Measurements from ENCODE around the gene PSME3IP1. TPM values are rescaled to one million over a fixed set of nuclear protein-coding genes. Genes with fewer than 3 reads are reported as not detected.
A peak's percentile ranks its signal among the peaks of the same experiment; 100 is the strongest.

PSME3IP1 gene
- polyA plus RNA-seq, 3 donors: 75.4 to 133 (median 78.6) TPM

DNA sequence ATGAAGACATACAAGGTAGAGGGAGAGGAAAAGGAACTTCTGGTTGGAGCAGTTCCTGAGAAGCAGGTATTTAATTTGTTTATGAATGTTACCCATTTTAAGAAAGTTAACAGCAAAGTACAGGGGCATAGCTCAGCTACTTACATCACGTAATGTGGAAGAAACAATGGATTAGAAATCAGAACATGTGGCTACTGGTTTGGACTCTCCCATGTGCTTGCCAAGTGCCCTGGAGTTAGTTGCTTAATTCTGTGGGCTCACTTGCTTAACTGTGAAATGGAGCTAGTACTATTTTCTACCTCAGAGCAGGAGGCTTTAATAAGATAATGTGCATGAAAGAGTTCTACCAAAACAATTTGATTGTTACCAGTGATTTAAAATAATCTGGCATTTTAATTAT, 27.6 kb upstream of the PSME3IP1 start:
- intact Hi-C loops (cut with micrococcal nuclease): no loop called here
- Histone ChIP-seq H3K27me3 (ENCODE audit: control insufficient read depth in 2 of 2, insufficient read depth in 2 of 2, low read length in 2 of 2) (no peaks in the 10 kb centered on the region), H3K36me3 (replicated peaks in 1 of 2; ENCODE audit: control insufficient read depth in 1 of 2, insufficient read depth in 2 of 2, low read length in 2 of 2) (peaks cover 86 to 99% of the 10 kb centered on the region in 2 donors), H3K27ac (ENCODE audit: low read depth in 1 of 2, low read length in 2 of 2) (no peak overlapping the region), H3K9me3 (replicated peaks in 1 of 2; ENCODE audit: control insufficient read depth in 1 of 2, insufficient read depth in 1 of 2, low read length in 2 of 2) (peaks cover 7 to 22% of the 10 kb centered on the region in 2 donors), H3K4me2 (replicated peaks; ENCODE audit: extremely low read depth, low read length, poor library complexity, severe bottlenecking) (no peak overlapping the region), H4K20me1 (ENCODE audit: insufficient read depth, low read length) (no peaks in the 10 kb centered on the region), H3K4me3 (replicated peaks in 1 of 3; ENCODE audit: low read depth in 2 of 3, low read length in 3 of 3) (no peak overlapping the region), H3K4me1 (ENCODE audit: control insufficient read depth in 1 of 2, insufficient read depth in 2 of 2, low read length in 2 of 2) (no peaks in the 10 kb centered on the region), H3K9ac (ENCODE audit: insufficient read depth, low read length, poor library complexity, severe bottlenecking) (no peak overlapping the region), H2AFZ (ENCODE audit: insufficient read depth, low read depth, low read length, poor library complexity, severe bottlenecking) (no peak overlapping the region), H3K79me2 (ENCODE audit: insufficient read depth, low read length) (no peaks in the 10 kb centered on the region)
- Mint-ChIP-seq H3K4me3 (no peak overlapping the region), H3K9me3 (peaks cover 13 to 27% (median 20%) of the 10 kb centered on the region in 7 donors), H3K27me3 (ENCODE audit: low read depth in 3 of 3) (no peaks in the 10 kb centered on the region), H3K27ac (no peak overlapping the region), H3K4me1 (no peaks in the 10 kb centered on the region), H3K36me3 (peaks cover 79 to 98% of the 10 kb centered on the region in 2 donors)
- no peak for DNase-seq
- 100% methylated on average over 1 of the region's 1 CpG for WGBS (ENCODE audit: insufficient coverage)
- TF ChIP-seq, protein P1, sequence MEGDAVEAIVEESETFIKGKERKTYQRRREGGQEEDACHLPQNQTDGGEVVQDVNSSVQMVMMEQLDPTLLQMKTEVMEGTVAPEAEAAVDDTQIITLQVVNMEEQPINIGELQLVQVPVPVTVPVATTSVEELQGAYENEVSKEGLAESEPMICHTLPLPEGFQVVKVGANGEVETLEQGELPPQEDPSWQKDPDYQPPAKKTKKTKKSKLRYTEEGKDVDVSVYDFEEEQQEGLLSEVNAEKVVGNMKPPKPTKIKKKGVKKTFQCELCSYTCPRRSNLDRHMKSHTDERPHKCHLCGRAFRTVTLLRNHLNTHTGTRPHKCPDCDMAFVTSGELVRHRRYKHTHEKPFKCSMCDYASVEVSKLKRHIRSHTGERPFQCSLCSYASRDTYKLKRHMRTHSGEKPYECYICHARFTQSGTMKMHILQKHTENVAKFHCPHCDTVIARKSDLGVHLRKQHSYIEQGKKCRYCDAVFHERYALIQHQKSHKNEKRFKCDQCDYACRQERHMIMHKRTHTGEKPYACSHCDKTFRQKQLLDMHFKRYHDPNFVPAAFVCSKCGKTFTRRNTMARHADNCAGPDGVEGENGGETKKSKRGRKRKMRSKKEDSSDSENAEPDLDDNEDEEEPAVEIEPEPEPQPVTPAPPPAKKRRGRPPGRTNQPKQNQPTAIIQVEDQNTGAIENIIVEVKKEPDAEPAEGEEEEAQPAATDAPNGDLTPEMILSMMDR (IDR thresholded peaks at IDR 0.05): no peak

DNA sequence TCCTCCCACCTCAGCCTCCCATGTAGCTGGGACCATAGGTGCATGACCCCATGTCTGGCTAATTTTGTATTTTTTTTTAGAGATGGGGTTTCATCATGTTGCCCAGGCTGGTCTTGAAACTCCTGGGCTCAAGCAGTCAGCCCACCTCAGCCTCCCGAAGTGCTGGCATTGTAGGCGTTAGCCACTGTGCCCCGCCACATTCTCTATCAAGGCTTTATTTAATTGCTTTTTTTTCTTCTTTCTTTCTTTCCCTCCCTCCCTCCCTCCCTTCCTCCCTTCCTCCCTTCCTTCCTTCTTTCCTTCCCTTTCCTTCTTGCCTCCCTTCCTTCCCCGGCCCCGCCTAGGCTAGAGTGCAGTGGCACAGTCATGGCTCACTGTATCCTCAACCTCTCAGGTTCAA, 23.9 kb upstream of the PSME3IP1 start:
- Histone ChIP-seq H4K20me1 (ENCODE audit: insufficient read depth, low read length) (peaks cover under 1% of the 10 kb centered on the region), H3K4me3 (replicated peaks in 1 of 3; ENCODE audit: low read depth in 2 of 3, low read length in 3 of 3) (no peak overlapping the region), H3K4me2 (replicated peaks; ENCODE audit: extremely low read depth, low read length, poor library complexity, severe bottlenecking) (no peak overlapping the region), H3K27ac (ENCODE audit: low read depth in 1 of 2, low read length in 2 of 2) (no peak overlapping the region), H3K27me3 (ENCODE audit: control insufficient read depth in 2 of 2, insufficient read depth in 2 of 2, low read length in 2 of 2) (no peaks in the 10 kb centered on the region), H3K9me3 (replicated peaks in 1 of 2; ENCODE audit: control insufficient read depth in 1 of 2, insufficient read depth in 1 of 2, low read length in 2 of 2) (no peaks in the 10 kb centered on the region), H3K36me3 (replicated peaks in 1 of 2; ENCODE audit: control insufficient read depth in 1 of 2, insufficient read depth in 2 of 2, low read length in 2 of 2) (peaks cover 84 to 96% of the 10 kb centered on the region in 2 donors), H3K79me2 (ENCODE audit: insufficient read depth, low read length) (no peaks in the 10 kb centered on the region), H3K9ac (ENCODE audit: insufficient read depth, low read length, poor library complexity, severe bottlenecking) (no peak overlapping the region), H2AFZ (ENCODE audit: insufficient read depth, low read depth, low read length, poor library complexity, severe bottlenecking) (no peak overlapping the region), H3K4me1 (ENCODE audit: control insufficient read depth in 1 of 2, insufficient read depth in 2 of 2, low read length in 2 of 2) (no peaks in the 10 kb centered on the region)
- peaks cover 76 to 97% of the 10 kb centered on the region in 2 donors for H3K36me3 Mint-ChIP-seq
- DNase-seq: no peak
- 100% methylated on average over 4 of the region's 5 CpGs for WGBS (ENCODE audit: insufficient coverage)
- no peaks in the 10 kb centered on the region for H3K27me3 Mint-ChIP-seq (ENCODE audit: low read depth in 3 of 3)
- peaks cover 0 to 3% (median 2%) of the 10 kb centered on the region in 7 donors for H3K9me3 Mint-ChIP-seq
- no peaks in the 10 kb centered on the region for H3K4me1 Mint-ChIP-seq
- TF ChIP-seq, protein P1 (IDR thresholded peaks at IDR 0.05): no peak
- no peak overlapping the region for H3K4me3 Mint-ChIP-seq
- intact Hi-C loops (cut with micrococcal nuclease): no loop called here
- peak overlapping the region in 3 of 7 donors; percentile 30 to 61 (median 33) for H3K27ac Mint-ChIP-seq

Data from CD14-positive monocyte (primary cell).